GM12878 (cell line): Measurements from ENCODE around the gene FRS3. TPM values are rescaled to one million over a fixed set of nuclear protein-coding genes. Genes with fewer than 3 reads are reported as not detected.
A peak's percentile ranks its signal among the peaks of the same experiment; 100 is the strongest.

Experiments used
- BCLAF1 ChIP-seq: fragments of 450-650 bp; IDR thresholded peaks from 2 replicates; pipeline ENCODE4 v1.6.1; 2017; ENCODE audit warnings: antibody characterized with exemption, mild to moderate bottlenecking, moderate library complexity
- GATAD2B ChIP-seq: fragments of 450-650 bp; conservative IDR thresholded peaks from 2 replicates; pipeline ENCODE4 v1.6.1; 2017; ENCODE audit warnings: low read depth, mild to moderate bottlenecking, moderate library complexity
- MTA2 ChIP-seq: fragments of 450-650 bp; IDR thresholded peaks from 2 replicates; pipeline ENCODE4 v1.6.1; 2016; ENCODE audit warnings: low read depth, mild to moderate bottlenecking, moderate library complexity
- SPI1 ChIP-seq: IDR thresholded peaks from 2 replicates; pipeline ENCODE4 v1.6.1; 2011; ENCODE audit warnings: low read depth, mild to moderate bottlenecking, low read length, moderate library complexity, borderline replicate concordance; ENCODE audit not compliant: insufficient read depth
- ZNF207 ChIP-seq: fragments of 450-650 bp; IDR thresholded peaks from 2 replicates; pipeline ENCODE4 v1.6.1; 2014; ENCODE audit warnings: antibody characterized with exemption, mild to moderate bottlenecking, borderline replicate concordance
- polyA plus RNA-seq, 11 experiments: library from polyadenylated mRNA; depleted of rRNA in 4 of 11; unstranded in 6 of 11; stranded (reverse) in 5 of 11; fragments of >200 nt; fragmentation: Nextera tagmentation in 4 of 11; fragmentation: Illumina TruSeq in 1 of 11; extraction: Ambion mirVana in 4 of 11; extraction: Trizol in 1 of 11; gene quantifications; 1 replicate in 1 of 11; 2 replicates in 10 of 11; pipeline versions ENCODE4 v1.2.1 to v1.2.3, GENCODE V29; 2011 to 2016; ENCODE audit warnings: inconsistent platforms in 2 of 11, missing spikeins in 2 of 11, low read depth in 1 of 11
- total RNA-seq, 4 experiments: library from RNA; depleted of rRNA in 3 of 4; stranded (reverse); fragments of >200 nt in 3 of 4; fragmentation: Illumina TruSeq in 1 of 4; extraction: Trizol in 1 of 4; gene quantifications; 2 replicates each; pipeline versions ENCODE4 v1.2.1 to v1.2.3, GENCODE V29; 2013 to 2021

The FRS3 gene
- total and polyA plus RNA-seq, 10 of the 15 experiments (the other 5 are each of a cell fraction or from before 2014, with no cell fraction given): 0.05 to 3.4 (median 1.5) TPM

DNA sequence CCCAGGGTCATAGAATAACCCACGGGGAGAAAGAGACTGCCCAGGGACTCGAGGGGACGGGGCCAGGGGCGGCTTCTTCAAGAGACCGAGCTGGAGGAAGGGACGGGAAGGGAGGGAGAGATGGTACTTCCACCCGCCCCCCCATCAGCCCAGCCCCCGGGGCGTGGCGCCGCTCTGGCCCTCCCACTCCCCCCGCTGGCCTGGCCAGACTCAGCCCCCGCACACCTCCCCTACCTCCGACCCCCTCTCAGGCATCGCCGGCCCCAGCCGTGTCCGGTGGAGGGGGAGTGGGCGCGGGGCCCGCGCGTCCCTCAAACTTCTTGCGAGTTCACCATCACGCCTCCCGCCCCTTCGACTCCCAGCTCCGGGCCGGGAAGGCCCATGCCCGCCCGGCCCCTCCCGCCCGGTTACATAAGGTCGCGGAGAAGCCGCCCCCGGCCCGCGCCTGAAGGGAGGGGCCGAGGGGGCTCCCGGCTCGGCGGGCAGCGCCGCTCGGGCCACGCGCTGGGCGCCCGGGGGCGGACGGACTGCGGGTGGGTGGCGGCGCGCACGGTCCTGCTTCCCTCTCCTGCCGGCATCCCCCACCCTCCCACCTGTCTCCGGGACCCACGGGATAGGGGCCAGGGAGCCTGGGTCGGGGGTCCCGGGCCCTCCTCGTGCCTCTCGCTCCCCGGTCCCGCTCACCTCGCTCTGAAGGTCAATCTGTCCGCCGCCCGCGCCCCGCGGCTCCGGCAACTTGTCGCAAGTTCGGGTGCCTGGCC lies 44.9 kb downstream of the FRS3 start (continued):
- TF ChIP-seq BCLAF1 (no peak), GATAD2B (peak; percentile 91; the same call in 1 of the 2 replicates), MTA2 (0 out of 2 replicates have a peak, but pooled peaks have one; percentile 12), ZNF207 (peak; percentile 50; the same call in 1 of the 2 replicates), SPI1 (no peak)
